DND-41 (cell line): ENCODE results near the gene AP2A2.

Source experiments
- ATAC-seq: fragments of 200-7000 bp; cut with Tn5 transposase; 3 replicates; pipeline ENCODE4 v1.9.1; 2021; ENCODE audit warnings: low read depth; ENCODE audit not compliant: insufficient read depth
- DNase-seq: peaks from one replicate; pipeline ENCODE4 v3.0.0-alpha.2; 2020
- H2AFZ ChIP-seq: 2 replicates; pipeline ENCODE4 v1.6.0; 2012; ENCODE audit warnings: low read depth, low read length
- H3K27ac ChIP-seq: 2 replicates; pipeline ENCODE4 v1.5.1; 2012; ENCODE audit warnings: low read length, inconsistent platforms
- H3K27me3 ChIP-seq: fragments of 200-600 bp; sonication (generic); 2 replicates; pipeline ENCODE4 v1.6.0; 2012; ENCODE audit warnings: low read length, mild to moderate bottlenecking, inconsistent platforms; ENCODE audit not compliant: insufficient read depth, poor library complexity
- H3K36me3 ChIP-seq: 2 replicates; pipeline ENCODE4 v1.5.1; 2012; ENCODE audit warnings: low read length, inconsistent platforms; ENCODE audit not compliant: insufficient read depth
- H3K4me1 ChIP-seq: 2 replicates; pipeline ENCODE4 v1.5.1; 2012; ENCODE audit warnings: mild to moderate bottlenecking, low read length; ENCODE audit not compliant: insufficient read depth
- H3K4me2 ChIP-seq: 2 replicates; pipeline ENCODE4 v1.6.0; 2012; ENCODE audit warnings: mild to moderate bottlenecking, moderate library complexity, low read length, inconsistent platforms; ENCODE audit not compliant: insufficient read depth
- H3K4me3 ChIP-seq, 2 experiments: fragments of 200-600 bp in 1 of 2; shearing (Covaris generic) in 1 of 2; 2 replicates each; pipeline ENCODE4 v1.5.1; 2012 to 2016; ENCODE audit warnings: inconsistent platforms in 2 of 2, low read length in 2 of 2, mild to moderate bottlenecking in 2 of 2, low read depth in 1 of 2, moderate library complexity in 1 of 2
- H3K79me2 ChIP-seq: 2 replicates; pipeline ENCODE4 v1.6.0; 2012; ENCODE audit warnings: low read length, inconsistent platforms; ENCODE audit not compliant: insufficient read depth
- H3K9ac ChIP-seq: 2 replicates; pipeline ENCODE4 v1.6.0; 2012; ENCODE audit warnings: low read depth, mild to moderate bottlenecking, inconsistent platforms, low read length, moderate library complexity
- H3K9me3 ChIP-seq: 2 replicates; pipeline ENCODE4 v1.5.1; 2012; ENCODE audit warnings: low read length, moderate library complexity, mild to moderate bottlenecking, inconsistent platforms; ENCODE audit not compliant: insufficient read depth, severe bottlenecking
- H4K20me1 ChIP-seq: 2 replicates; pipeline ENCODE4 v1.6.0; 2012; ENCODE audit warnings: low read length; ENCODE audit not compliant: insufficient read depth
- EZH2 ChIP-seq: IDR thresholded peaks from 3 replicates; pipeline ENCODE4 v1.6.1; 2012; ENCODE audit warnings: borderline replicate concordance, low read depth, mild to moderate bottlenecking, moderate library complexity, low read length, inconsistent platforms; ENCODE audit not compliant: severe bottlenecking
- TF ChIP-seq, protein P1 (sequence below): IDR thresholded peaks from 2 replicates; pipeline ENCODE4 v1.5.1; 2012; ENCODE audit warnings: borderline replicate concordance, low read length, moderate library complexity, mild to moderate bottlenecking; ENCODE audit not compliant: poor library complexity, severe bottlenecking; ENCODE audit errors: extremely low read depth

AP2A2 gene

DNA sequence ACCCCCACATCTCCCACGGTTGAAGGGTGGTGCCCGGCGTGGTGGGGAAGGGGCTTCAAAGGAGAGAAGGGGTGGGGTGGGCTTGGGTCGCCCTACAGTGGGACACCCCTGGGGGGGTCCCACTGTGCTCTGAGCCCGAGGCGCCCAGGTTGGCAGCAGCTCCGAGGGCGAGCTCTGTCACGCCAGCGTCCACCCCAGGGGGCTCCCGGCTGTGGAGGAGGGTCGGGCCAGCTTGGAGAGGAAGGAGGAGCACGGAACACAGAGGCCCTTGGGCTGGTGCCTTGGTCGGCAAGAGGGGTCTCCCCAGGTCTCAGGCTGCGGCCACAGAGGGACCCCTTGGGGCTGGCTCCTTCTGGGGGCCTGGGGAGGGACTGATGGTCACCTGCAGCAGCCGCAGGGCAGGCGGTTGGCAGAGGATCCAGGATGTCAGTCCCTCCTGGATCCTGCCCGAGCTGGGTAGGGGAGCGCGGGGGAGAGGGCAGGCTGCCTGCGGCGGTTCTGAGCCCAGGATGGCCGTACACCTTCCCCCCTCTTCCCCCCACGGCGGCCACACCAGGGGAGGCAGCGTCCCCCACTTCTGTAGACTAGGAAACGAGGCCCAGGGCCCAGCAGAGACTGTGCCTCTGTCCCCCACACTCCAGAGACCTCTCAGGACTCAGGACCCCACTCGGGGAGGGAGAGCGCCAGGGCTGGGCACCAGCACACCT, 110.1 kb downstream of the AP2A2 start:
- no peaks in the 10 kb centered on the region for H3K4me1 ChIP-seq
- H4K20me1 ChIP-seq = no peaks in the 10 kb centered on the region
- DNase-seq = no peak
- no peak for ATAC-seq
- H3K9ac ChIP-seq = no peak overlapping the region
- H2AFZ ChIP-seq = no peak overlapping the region
- no peak overlapping the region for H3K27ac ChIP-seq
- H3K79me2 ChIP-seq = no peaks in the 10 kb centered on the region
- no peaks in the 10 kb centered on the region for H3K27me3 ChIP-seq
- H3K4me2 ChIP-seq = no peak overlapping the region
- no peak for TF ChIP-seq EZH2
- TF ChIP-seq, protein P1, sequence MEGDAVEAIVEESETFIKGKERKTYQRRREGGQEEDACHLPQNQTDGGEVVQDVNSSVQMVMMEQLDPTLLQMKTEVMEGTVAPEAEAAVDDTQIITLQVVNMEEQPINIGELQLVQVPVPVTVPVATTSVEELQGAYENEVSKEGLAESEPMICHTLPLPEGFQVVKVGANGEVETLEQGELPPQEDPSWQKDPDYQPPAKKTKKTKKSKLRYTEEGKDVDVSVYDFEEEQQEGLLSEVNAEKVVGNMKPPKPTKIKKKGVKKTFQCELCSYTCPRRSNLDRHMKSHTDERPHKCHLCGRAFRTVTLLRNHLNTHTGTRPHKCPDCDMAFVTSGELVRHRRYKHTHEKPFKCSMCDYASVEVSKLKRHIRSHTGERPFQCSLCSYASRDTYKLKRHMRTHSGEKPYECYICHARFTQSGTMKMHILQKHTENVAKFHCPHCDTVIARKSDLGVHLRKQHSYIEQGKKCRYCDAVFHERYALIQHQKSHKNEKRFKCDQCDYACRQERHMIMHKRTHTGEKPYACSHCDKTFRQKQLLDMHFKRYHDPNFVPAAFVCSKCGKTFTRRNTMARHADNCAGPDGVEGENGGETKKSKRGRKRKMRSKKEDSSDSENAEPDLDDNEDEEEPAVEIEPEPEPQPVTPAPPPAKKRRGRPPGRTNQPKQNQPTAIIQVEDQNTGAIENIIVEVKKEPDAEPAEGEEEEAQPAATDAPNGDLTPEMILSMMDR = no peak
- H3K36me3 ChIP-seq = no peaks in the 10 kb centered on the region
- no peaks in the 10 kb centered on the region for H3K9me3 ChIP-seq
- no peak overlapping the region for H3K4me3 ChIP-seq

DNA sequence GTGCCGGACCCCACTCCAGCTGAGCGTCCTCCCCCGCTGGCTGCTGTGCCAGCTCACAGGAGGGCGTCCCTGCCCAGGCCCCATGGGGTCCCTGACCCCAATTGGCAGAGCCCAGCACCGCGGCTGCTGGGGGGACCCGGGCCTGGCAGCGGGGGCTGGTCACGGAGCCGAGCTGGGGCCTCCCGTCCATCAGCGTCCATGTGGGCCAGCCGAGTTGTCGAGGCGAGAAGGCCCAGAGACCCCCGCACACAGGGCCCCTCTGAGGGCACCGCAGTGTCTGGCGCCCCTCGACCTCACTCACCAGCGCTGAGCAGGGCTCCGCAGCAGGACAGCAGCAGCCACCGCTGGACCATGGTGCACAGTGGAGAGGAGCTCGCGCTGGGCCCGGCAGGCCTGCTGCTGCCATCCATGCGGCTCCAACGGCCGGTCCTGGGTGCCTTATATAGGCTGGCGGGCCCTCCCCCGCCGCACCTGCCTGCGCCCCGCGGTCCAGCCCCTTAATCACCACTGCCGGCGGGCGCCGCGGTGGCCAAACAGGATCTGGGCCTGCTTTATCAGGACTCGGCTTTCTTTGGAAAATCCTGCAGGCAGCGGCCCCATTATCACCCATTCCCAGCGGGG, 110.7 kb downstream of the AP2A2 start, which contains the start of gene MUC6:
Gene MUC6 (minus strand): TSS at position 416 of the 621 bp plus-strand sequence. CDS start 63 bp downstream, at position 353.
- Histone ChIP-seq H3K27ac (no peak within 1 kb of the TSS), H3K79me2 (no peaks in the 10 kb centered on the region), H3K4me2 (no peak within 1 kb of the TSS), H3K4me3 (no peak within 1 kb of the TSS), H3K9me3 (no peaks in the 10 kb centered on the region), H4K20me1 (no peaks in the 10 kb centered on the region), H3K4me1 (no peaks in the 10 kb centered on the region), H2AFZ (no peak within 1 kb of the TSS), H3K27me3 (no peaks in the 10 kb centered on the region), H3K36me3 (no peaks in the 10 kb centered on the region), H3K9ac (no peak within 1 kb of the TSS)
- TF ChIP-seq, protein P1 = no peak
- no peak for TF ChIP-seq EZH2
- ATAC-seq (no peak), DNase-seq (no peak)

DNA sequence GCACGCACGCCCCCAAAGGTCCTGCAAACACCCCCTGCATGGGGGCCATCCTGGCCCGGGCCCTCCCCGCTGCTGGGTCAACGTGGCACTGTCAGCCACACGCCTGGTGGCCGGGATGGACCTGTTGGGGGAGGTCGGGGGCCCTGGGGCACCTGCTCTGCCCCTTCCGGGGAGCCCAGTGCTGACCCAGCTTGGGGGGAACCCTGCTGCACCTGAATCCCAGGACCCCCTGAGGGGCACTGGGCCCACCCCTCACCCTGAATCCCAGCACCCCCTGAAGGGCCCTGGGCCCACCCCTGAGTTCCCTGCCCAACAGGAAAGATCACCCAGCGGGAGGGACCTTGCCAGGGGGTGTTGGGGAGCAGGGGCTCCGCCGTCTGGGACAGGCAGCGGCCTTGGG, 111.3 kb downstream of the AP2A2 start:
- H3K9ac ChIP-seq = no peak overlapping the region
- no peaks in the 10 kb centered on the region for H3K27me3 ChIP-seq
- H3K27ac ChIP-seq = no peak overlapping the region
- H4K20me1 ChIP-seq = no peaks in the 10 kb centered on the region
- TF ChIP-seq EZH2 = no peak
- TF ChIP-seq, protein P1 = no peak
- no peak overlapping the region for H3K4me2 ChIP-seq
- DNase-seq = no peak
- H3K9me3 ChIP-seq = no peaks in the 10 kb centered on the region
- H2AFZ ChIP-seq = no peak overlapping the region
- H3K4me3 ChIP-seq = no peak overlapping the region
- no peaks in the 10 kb centered on the region for H3K4me1 ChIP-seq
- no peaks in the 10 kb centered on the region for H3K36me3 ChIP-seq
- ATAC-seq = no peak
- H3K79me2 ChIP-seq = no peaks in the 10 kb centered on the region
